GM18502 (cell line): ENCODE data around the gene PTTG1IP.

Source experiments
- ATAC-seq: cut with Tn5 transposase; IDR thresholded peaks from one replicate; pipeline ENCODE4 v1.9.1; 2021; ENCODE audit warnings: mild to moderate bottlenecking; ENCODE audit not compliant: unreplicated experiment, poor library complexity

Gene PTTG1IP

DNA sequence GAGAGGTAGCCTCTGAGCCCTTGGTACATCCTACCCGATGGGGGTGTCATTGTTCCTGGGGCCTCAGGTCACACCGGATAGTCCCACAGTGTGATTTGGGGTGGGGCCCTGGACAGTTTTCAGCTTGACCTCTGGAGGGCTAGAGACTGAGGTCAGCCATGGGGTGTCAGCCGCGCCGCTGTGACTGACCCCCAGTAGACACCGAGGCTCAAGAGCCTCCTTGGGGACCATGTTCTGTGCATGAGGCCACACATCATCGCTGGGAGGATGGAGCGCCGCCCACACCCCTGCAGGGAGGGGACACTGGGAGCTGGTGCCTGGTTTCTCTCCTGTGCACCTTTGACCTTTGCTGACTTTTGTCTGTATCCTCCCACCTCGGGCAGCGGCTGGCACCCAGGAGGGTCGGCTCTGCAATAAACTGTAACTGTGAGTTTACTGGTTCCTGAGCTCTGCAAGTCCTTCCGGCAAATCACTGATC is 24.6 kb upstream of the PTTG1IP start:
- no peak for ATAC-seq

DNA sequence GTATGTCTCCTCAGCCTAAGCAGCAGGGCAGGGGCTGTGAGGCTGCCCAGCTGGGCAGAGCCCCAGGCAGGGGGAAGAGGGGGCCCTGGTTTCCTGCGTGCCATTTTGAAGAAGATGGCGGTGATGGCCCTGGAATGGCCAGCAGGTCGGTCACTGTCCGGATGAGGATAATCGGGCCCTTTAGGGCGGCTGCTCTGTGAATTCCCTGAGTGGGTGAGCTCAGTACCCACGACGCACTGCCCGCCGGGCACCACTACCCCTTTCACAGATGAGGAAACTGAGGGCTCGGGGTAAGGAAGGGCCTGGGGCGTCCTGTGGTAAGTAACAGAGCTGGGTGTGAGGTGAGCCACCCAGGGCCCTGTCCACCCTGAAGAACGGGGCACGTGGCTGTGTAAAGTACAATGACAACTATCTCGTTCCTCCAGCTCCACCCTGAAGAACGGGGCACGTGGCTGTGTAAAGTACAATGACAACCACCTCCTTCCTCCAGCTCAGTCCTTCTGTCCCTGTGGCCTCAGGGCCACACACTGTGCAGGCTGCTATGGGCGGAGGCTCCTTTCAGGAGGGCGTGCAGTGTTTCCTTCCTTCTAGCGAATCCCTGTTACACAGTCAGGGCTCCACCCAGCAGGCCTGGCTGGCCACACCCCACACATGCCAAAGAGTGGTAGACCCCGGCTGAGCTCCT is 24.0 kb upstream of the PTTG1IP start:
- no peak for ATAC-seq

DNA sequence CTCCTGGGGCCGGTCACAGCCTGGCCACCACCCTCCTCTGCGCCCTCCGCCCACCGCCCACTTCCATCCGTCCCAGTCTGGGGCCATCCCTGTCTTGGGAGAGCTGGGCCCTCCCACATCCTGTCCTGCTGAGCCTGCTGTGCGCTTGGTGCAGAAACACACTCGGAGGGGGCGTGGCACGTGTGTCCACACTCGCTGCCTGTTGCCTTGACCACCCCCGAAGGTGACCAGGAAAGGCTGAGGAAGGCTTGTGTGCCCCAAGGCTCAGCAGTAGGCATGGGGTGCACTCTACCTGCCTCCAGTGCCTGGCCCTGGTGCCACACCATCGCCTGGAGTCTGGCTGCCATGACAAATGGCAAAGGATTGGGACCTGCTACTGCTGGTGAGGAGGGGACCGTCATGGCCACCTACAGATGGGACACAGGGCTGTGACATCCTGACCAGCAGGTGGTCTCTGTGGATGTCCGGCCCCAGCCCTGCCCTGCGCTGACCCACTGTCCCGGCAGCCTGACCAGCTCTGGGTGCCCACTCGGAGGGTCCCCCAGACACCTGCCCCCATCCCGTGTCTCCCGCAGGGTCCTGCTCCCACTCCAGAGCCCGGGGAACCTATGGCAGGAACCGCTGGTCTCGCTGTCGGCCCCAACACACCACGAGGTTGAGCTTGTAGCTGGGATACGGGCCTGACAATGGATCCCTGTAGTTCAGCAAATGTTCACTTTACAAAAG is 23.2 kb upstream of the PTTG1IP start:
- no peak for ATAC-seq

DNA sequence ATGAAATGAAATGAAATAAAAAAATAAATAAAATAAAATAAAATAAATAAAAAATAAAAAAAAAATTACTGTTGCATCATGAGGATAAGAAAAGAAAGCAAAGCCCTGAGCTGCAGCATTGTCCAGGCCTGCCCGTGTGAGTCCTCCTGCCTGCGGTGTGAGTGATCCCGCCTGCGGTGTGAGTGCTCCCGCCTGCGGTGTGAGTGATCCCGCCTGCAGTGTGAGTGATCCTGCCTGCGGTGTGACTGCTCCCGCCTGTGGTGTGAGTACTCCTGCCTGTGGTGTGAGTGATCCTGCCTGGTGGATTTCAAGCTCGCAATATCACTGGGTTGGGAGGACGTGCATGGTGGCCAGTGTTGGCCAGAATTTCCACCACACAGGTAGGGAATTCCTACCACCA is 22.4 kb upstream of the PTTG1IP start:
- no peak for ATAC-seq

DNA sequence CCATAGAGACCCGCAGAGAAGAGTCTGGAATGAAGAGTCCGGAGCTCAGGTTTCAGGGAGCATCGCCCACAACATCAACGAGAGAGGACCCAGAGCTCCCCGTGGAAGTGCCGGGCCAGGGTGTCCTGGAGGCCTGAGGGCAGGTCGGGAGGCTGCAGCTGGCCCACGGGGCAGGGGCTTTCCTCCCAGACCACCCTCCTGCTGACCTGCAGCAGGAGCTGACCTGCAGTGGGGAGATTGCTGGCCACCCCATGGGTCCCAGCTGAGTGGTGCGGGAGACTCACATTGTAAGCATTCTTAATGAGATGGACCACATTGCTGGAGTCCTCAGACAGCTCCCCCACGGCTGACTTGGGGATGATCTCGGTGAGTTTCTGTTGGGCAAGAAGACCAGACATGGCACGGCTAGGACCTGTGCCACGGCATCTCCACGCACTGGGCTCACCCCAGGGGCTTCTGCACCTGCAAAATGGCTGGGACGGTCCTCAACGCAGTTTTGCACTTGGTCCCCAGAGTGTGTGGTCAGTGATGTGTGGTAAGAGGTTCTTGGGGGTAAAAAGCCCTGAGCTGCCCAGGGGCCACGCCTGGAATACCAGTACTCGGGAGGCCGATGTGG is 21.3 kb upstream of the PTTG1IP start:
- ATAC-seq: no peak

DNA sequence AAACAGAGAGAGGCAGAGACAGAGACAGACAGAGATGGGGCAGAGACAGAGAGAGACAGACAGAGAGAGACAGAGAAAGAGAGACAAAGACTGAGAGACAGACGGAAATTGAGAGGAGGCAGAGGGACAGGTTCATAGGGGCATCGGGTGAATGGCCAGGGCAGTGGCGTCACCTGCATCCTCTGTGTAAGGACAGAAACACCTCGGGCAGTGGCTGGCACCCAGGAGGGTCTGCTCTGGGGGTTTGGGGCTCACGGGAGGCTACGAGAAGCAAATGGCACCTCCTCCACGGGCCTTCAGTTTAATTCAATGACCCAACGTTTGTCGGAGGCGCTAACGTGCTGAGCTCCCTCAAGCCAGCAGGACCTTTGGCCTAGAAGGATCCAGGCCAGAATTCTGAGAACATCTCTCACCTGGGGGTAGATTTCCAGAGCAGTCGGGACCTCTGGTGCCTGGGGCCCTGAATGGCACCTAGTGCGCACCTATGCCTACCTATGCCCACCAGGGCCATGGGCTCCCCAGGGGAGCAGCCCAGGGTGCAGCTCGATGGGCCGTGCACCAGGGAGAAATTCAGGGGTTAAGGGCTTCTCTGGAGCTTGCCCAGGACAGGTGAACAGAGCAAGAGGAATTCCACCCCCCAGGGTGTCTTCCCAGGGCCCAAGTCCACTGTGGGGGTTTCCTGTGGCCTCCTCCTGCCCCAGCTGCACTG is 20.6 kb upstream of the PTTG1IP start:
- ATAC-seq: no peak

DNA sequence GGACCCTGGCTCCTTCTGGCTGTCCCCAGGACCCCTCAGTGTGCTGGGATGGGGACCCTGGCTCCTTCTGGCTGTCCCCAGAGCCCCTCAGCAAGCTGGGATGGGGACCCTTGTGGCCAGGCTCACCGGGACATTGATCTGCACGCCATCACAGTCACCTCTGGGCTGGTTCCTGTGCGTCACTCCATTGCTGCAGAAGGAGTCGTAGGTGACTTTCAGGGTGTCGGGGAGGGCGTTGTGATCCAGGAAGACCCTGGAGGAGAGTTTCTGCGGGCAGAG is 19.7 kb upstream of the PTTG1IP start:
- ATAC-seq: no peak

DNA sequence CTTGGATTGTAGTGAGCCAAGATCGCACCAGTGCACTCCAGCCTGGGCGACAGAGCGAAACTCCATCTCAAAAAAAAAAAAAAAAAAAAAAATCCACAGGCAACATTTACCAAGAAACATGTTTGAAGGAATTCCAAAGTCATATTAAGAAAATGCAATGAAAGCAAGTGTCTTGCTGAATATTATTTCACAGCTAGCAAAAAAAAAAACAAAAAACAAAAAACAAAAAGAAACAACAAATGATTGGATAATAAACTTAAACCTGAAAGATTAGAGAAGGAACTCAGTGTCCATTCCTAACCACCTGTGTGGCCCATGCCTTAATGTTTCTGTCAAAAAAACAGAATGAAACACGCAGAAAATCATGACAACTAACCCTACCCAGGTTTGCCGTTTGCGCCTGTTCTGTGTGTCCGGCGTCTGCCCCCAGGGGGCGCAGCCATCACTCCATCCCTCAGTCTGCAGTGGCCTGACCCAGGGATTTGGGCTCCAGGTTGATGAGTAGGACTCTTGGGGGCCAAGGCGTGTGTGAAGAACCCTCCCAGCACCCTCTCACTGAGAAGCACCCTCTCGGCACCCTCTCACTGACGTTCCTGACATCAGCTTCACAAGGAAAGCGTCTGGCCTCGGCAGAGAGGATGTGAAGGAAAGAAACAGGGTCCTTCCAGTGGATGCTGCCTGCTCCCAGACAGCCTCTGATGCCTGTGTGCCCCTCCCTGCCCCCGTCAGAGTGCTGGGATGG is 19.2 kb upstream of the PTTG1IP start:
- ATAC-seq: no peak

DNA sequence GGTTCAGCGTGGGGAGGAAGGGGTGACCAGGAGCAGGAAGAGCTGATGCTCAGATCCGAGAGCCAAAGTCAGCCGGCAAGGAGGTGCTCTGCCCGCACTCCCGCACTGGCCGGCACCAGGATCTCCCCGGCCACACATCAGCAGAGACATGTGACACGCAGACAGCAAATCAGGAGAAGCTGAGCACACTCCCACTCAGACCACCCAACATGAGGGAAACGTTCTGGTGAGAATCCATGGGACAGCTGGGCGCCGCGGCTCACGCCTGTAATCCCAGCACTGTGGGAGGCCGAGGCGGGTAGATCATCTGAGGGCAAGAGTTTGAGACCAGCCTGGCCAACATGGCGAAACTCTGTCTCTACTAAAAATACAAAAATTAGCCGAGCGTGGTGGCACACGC is 18.6 kb upstream of the PTTG1IP start:
- ATAC-seq: no peak

DNA sequence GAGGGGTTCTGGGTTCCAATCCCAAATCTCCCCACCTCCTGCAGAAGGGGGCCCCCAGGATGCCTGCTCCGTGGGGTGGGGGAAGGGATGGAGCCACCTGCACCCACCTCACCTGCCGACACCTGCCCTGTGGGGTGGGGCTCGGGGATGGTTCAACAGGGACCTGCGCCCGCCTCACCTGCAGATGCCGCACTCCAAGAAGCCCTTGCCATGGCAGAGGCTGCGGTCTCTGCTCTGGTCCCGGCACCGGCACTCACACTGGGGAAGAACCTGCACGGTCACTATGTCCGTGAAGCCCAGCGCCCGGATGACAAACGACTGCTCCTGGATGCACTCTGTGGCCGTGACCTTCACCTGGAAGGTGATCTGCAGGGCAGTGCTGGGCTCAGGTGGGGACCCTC is 18.1 kb upstream of the PTTG1IP start:
- no peak for ATAC-seq

DNA sequence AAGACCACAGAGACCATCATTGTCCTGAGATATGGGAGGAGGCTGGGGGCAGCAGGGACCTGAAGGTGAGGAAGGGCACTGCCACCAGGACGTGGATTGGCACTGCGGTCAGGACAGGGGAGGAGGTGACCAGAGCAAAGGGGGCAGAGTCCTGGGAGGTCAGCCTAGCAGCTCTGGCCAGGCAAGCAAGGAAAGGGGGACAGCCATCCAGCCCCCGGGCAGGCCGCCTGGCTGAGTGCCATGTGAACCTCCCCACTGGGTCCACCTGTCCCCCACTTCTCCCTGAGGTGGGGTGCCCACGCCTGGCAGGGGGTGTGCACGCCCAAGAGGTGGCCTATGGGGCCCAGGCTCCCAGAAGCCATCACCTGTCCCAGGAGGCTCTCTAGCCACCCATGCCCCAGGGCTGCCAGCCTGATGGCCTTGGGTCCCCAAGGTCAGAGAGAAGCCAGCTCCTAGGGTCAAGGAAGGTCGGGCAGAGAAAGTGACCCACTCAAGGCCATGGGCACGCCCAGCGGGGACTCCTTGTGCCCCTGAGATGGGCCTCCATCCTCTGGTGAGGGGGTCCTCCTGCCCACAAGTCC is 17.6 kb upstream of the PTTG1IP start:
- ATAC-seq: no peak

DNA sequence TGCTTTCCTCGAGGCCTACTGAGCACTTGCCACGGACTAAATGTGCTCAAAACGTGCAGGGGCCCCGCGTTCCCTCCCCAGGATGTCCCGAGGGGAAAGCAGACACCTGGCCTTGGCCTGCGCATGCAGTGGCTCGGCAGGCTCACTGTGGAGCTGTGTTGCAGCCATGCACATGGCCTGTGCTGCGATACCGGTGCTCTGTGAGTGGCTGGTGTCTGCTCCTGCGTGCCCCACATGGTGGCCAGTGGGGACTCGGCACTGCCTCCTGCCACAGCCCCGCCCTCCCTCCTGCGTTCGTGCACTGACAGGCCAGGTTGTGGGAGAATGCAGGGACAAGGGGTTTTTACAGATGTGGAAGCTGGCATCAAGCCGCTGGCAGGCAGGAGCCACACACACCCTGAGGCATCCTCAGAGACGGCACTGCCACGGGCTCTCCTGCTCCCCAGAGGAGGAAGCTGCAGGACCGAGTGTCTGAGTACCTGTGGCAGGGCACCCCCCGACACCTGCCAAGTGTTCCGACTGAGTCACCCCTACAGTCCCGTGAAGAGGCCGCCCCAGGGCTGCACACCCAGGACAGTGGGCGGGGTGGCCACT is 16.9 kb upstream of the PTTG1IP start:
- no peak for ATAC-seq

DNA sequence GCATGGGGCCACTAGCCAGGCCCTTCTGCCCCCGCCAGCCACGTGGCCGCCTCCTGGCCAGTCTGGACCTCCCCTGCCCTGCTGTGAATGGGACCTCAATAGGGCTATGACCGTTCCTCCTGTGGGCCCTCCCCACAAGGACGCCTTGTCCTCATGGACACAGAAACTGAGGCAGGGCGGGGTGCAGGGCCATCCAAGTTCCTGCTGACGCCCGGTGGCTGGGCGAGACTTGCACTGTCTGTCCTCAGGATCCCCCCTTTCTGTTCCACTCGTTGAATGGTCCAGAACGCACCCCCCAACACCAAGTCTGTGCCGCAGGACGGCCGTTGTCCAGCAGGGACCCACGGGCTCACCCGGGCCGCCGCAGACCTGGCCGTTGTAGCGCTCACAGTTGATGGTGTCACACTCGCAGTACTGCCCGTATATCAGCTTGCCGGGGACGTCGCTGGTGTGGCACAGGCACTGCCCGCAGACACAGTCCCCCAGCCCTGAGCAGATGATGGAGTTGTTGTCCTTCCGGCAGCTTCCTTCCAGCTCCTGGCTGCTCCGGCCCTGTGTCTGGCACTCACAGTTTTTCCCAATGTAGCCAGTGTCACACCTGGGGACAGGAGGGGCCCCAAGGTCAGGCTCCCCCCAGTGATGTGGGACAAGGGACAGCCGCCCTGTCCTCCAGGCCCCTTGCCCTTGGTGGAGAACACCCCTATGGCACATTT is 16.3 kb upstream of the PTTG1IP start:
- no peak for ATAC-seq

DNA sequence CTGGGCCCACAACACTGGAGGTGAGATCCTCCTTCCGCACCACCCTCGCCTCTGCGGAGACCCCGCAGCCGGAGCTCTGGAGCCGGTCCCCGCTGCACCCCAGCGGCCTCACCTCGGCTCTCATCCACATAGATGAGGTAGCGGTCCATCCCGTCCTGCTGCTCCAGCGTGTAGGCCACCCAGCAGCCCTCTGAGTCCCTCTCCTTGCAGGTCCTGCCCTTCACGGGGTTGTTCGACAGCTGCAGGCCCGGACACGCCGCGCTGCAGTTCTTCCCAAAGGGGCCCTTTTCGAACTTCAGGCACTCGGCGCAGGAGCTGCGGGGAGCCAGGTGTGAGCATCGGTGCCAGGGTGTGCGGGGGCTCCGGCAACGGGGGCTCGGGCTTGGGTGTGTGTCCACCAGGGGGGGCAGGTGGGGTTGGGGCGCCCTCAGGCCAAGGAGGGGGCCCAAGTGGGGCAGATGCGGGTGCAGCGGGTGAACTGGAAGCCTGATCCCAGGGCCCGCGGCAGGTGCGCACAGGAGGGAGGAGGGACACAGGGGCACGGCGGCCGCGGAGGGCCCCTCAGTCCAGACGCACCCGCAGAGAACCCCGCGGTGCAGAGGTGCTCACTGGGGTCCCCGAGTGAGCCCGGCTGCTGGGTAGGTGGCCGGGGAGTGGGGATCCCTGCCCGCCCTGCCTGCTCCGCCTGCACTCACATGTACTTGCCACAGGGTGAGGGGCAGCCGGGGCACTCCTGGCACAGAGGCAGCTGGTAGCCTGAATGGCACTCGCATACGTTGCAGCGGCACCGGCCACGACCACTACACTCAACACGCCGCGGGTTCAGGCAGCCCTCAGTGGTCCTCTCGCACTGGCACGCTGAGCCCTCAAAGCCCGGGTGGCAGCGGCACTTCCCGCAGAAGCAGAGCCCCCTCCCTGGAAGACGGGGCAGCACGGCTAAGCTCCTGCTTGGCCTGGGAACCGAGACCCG is 15.4 kb upstream of the PTTG1IP start:
- ATAC-seq: no peak

DNA sequence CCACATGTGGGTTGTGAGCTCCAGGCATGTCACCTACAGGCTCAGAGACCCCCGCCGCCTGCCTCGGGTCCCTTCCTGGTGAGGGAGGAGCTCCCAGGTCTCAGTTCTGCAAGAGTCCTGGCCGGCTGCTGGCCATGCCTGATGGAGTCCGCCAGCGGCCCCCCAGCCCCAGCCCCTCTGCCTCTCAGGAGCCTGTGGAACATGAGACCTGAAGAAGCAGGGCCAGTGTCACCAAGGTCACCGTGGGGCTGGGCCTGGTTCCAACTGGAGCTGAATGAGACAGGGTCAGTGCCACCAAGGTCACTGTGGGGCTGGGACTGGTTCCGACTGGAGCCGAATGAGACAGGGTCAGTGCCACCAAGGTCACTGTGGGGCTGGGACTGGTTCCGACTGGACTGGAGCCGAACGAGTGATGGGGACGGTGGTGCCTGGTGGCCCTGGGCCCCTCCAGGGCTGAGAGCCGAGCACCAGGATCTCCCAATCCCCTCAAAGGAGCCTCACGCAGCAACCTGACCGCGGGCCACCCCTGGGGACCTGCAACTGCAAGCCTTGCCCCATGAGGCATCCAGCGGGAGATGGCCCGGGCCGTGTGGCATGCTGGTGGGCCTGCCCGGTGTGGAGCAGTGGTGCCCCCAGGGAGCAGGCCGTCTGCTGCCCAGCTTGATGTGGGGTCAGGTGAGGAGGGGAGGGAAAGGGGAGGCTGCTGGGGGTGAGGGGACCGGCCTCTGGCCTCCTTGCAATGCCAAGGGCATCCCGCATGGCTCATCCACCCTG is 14.5 kb upstream of the PTTG1IP start:
- ATAC-seq: no peak

DNA sequence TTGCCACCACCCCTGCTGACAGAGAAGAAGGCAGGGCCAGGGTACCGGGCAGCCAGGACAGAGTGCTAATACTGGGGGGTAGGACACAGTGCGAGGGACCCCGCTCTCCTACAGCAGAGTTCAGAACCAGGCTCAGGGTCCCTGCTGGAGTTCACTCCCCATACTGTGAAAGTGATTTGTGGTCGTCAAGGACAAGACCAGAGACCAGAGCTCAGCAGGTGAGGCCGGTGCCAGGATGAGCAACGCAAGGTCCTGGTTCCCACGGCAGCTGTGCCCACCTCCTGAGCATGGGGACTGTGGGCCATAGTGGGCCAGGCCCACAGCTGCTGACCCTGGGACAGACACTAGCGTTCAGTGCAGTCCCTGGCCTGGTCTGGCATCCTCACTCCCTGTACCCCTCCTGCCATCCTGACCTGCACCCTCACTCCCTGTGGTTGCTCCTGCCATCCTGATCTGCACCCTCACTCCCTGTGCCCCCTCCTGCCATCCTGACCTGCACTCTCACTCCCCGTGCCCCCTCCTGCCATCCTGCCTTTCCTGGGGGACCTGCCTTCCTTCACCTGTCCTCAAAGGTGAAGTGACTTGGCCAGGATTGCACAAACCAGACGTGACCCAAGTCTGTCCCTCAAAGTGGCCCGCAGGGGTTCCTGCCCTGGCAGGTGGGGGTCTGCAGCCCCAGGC is 13.8 kb upstream of the PTTG1IP start:
- ATAC-seq: no peak
